Measurements from ENCODE around the gene MAN1A1.
A peak's percentile ranks its signal among the peaks of the same experiment; 100 is the strongest.

The MAN1A1 gene

DNA sequence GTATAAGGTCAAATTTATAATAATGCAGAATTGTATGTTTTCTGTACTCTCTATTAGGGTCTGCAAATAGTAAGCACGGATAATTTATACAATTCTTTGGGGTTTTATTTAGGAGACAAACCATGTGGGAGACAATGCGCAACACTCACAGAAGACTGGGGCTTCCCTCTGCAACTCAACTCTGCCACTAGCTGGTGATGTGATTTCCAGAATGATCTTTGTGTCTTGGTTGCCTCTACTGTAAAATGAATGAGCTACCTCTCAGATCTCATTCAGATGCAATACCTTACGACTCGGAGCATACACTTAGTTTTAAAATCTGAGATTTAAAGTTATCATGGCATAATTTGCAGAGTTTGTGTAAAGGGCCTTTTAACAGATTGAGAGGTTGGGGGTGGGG, 6.4 kb downstream of the MAN1A1 start:
- H3K36me3 ChIP-seq = no peaks in the 10 kb centered on the region
- H3K27ac ChIP-seq = no peak overlapping the region
- no peak overlapping the region for H3K4me3 ChIP-seq
- no peaks in the 10 kb centered on the region for H3K27me3 ChIP-seq
- H3K4me1 ChIP-seq = peaks cover 0 to 88% (median 21%) of the 10 kb centered on the region in 4 donors
- TF ChIP-seq, protein P1, sequence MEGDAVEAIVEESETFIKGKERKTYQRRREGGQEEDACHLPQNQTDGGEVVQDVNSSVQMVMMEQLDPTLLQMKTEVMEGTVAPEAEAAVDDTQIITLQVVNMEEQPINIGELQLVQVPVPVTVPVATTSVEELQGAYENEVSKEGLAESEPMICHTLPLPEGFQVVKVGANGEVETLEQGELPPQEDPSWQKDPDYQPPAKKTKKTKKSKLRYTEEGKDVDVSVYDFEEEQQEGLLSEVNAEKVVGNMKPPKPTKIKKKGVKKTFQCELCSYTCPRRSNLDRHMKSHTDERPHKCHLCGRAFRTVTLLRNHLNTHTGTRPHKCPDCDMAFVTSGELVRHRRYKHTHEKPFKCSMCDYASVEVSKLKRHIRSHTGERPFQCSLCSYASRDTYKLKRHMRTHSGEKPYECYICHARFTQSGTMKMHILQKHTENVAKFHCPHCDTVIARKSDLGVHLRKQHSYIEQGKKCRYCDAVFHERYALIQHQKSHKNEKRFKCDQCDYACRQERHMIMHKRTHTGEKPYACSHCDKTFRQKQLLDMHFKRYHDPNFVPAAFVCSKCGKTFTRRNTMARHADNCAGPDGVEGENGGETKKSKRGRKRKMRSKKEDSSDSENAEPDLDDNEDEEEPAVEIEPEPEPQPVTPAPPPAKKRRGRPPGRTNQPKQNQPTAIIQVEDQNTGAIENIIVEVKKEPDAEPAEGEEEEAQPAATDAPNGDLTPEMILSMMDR (IDR thresholded peaks at IDR 0.05) = no peak
- no peak for DNase-seq
- intact Hi-C loops (cut with DNase I; ENCODE audit: low total_unique reads) = loop anchor here (10.0 kb wide), 1 partner anchor 218 kb away; no protein-coding TSS in a partner anchor
- no peaks in the 10 kb centered on the region for H3K9me3 ChIP-seq

DNA sequence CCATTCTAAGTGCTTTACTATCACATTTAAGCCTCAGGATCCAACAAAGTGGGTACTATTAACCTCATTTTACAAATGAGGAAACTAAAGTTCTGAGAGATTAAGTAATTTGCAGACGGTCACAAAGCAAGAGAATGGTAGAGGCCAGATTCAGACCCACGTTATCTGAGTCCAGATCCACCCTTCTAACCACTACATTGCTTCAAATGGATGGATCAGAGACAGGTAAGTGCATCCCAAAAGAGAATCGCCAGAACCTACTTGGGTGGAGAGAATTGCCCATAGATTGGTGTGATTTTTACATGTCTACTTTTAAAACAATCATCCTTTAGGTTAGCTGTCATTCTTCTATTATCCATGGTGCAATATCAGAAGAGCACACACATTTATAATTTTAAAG, 7.1 kb downstream of the MAN1A1 start:
- Histone ChIP-seq H3K27ac (no peak overlapping the region), H3K4me1 (peaks cover 0 to 89% (median 22%) of the 10 kb centered on the region in 4 donors), H3K9me3 (no peaks in the 10 kb centered on the region), H3K36me3 (no peaks in the 10 kb centered on the region), H3K4me3 (no peak overlapping the region), H3K27me3 (no peaks in the 10 kb centered on the region)
- DNase-seq = no peak
- intact Hi-C loops (cut with DNase I; ENCODE audit: low total_unique reads) = loop anchor here (10.0 kb wide), 1 partner anchor 218 kb away; no protein-coding TSS in a partner anchor
- TF ChIP-seq, protein P1 (IDR thresholded peaks at IDR 0.05) = no peak

DNA sequence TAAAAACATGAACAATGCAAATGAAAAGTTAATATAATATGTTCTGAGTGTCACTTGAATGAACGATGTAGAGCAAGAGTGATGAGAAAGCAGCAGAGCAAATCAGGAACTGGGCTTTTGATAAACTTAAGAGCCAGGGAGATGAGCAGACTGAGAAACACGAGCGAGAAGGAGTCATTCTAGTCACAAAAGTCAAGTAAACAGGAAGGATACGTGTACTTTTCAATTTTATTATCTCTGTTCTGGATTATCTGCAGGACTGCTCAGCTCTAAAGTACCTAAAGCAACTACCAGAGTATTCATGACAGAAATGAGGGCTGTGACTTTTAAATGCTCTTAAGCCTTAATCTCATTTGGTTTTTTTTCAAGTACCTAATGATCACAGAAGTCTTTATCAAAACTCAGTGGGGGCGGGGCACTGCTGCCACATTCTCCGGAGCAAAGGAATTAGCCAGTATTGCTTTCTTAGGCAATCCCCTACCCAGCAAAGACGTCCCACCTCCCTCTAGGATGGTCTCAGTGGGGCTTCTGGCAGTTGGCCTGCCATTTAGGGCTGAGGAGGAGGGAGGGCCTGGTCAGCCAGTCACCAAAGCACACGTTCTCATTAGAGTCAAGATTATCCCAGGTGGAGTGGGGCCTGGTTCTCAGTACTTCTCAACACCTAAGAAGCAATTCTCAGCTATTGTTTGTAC, 8.6 kb downstream of the MAN1A1 start:
- intact Hi-C loops (cut with DNase I; ENCODE audit: low total_unique reads) = loop anchor here (10.0 kb wide), 1 partner anchor 216 kb away; no protein-coding TSS in a partner anchor
- no peak for DNase-seq
- Histone ChIP-seq H3K27me3 (no peaks in the 10 kb centered on the region), H3K9me3 (no peaks in the 10 kb centered on the region), H3K4me1 (peaks cover 0 to 92% (median 23%) of the 10 kb centered on the region in 4 donors), H3K27ac (peak overlapping the region in 1 of 2 donors; percentile 7), H3K36me3 (no peaks in the 10 kb centered on the region), H3K4me3 (no peak overlapping the region)
- TF ChIP-seq, protein P1 (IDR thresholded peaks at IDR 0.05) = no peak

DNA sequence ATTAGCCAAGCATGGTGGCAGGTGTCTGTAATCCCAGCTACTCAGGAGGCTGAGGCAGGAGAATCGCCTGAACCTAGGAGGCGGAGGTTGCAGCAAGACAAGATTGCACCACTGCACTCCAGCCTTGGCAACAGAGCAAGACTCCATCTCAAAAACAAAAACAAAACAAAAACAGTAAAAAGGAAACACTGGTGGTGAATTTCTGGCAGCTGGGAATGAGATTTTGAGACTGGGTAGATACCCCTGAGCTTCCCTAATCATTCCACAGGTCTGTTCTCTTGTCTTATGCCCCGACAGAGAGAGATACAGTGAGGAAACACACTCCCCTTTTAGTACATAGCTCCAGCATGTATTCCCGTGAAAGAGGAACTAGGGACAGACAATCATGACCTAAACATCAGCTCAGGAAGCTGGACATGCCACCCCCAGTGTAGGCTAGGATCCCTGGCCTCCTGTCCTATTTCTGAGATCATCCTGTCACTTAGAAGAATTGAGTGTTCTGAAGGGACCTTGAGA, 9.6 kb downstream of the MAN1A1 start:
- Histone ChIP-seq H3K36me3 (no peaks in the 10 kb centered on the region), H3K27me3 (no peaks in the 10 kb centered on the region), H3K27ac (no peak overlapping the region), H3K4me1 (peaks cover 0 to 94% (median 23%) of the 10 kb centered on the region in 4 donors), H3K9me3 (no peaks in the 10 kb centered on the region), H3K4me3 (no peak overlapping the region)
- intact Hi-C loops (cut with DNase I; ENCODE audit: low total_unique reads) = loop anchor here (10.0 kb wide), 1 partner anchor 215 kb away; no protein-coding TSS in a partner anchor
- peak in 1 of 2 donors; percentile 26 for DNase-seq
- TF ChIP-seq, protein P1 (IDR thresholded peaks at IDR 0.05) = no peak

DNA sequence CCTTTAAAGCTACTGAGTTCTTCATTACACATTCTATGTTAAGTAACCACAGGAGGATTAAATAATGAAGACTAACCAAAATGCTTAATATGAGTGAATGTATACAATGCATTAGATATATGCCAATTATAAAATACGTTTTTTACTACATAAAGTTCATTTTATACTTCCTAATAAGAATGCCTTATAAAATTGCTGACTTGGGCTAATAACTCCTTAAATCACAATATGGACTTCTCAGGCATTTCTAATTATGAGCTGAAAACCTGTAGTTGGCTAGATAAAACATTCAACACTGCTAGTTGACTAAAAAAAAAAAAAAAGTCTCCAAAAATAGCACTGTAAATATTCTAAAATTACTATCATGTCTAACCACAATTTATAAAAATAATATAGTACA, 11.8 kb downstream of the MAN1A1 start:
- H3K9me3 ChIP-seq = no peaks in the 10 kb centered on the region
- no peak for DNase-seq
- H3K4me3 ChIP-seq = no peak overlapping the region
- intact Hi-C loops (cut with DNase I; ENCODE audit: low total_unique reads) = no loop called here
- H3K4me1 ChIP-seq = peaks cover 0 to 85% (median 21%) of the 10 kb centered on the region in 4 donors
- TF ChIP-seq, protein P1 (IDR thresholded peaks at IDR 0.05) = no peak
- H3K36me3 ChIP-seq = no peaks in the 10 kb centered on the region
- no peaks in the 10 kb centered on the region for H3K27me3 ChIP-seq
- no peak overlapping the region for H3K27ac ChIP-seq
